H9 (cell line): ENCODE measurements around the gene STC2. TPM values are rescaled to one million over a fixed set of nuclear protein-coding genes. Genes with fewer than 3 reads are reported as not detected.

Source experiments
- DNase-seq: peaks from one replicate; pipeline ENCODE4 v3.0.0-alpha.2; 2017
- H2AFZ ChIP-seq: one replicate; pipeline ENCODE4 v1.6.1; 2013; ENCODE audit warnings: mild to moderate bottlenecking, low read length, control low read depth, moderate library complexity
- H2AK5ac ChIP-seq: 2 replicates; pipeline ENCODE4 v1.6.1; 2013; ENCODE audit warnings: low read length, control low read depth, mixed read lengths; ENCODE audit not compliant: insufficient read length
- H2BK120ac ChIP-seq: one replicate; pipeline ENCODE4 v1.6.1; 2013; ENCODE audit warnings: low read depth, mild to moderate bottlenecking, low read length, control low read depth, inconsistent platforms; ENCODE audit not compliant: poor library complexity, severe bottlenecking
- H2BK12ac ChIP-seq: 2 replicates; pipeline ENCODE4 v1.6.1; 2013; ENCODE audit warnings: low read length, control low read depth, mixed read lengths, low read depth; ENCODE audit not compliant: insufficient read length
- H2BK15ac ChIP-seq: 2 replicates; pipeline ENCODE4 v1.6.1; 2013; ENCODE audit warnings: low read depth, low read length, control low read depth
- H2BK20ac ChIP-seq: one replicate; pipeline ENCODE4 v1.6.1; 2013; ENCODE audit warnings: low read depth, mild to moderate bottlenecking, low read length, control low read depth, inconsistent platforms; ENCODE audit not compliant: poor library complexity, severe bottlenecking
- H2BK5ac ChIP-seq: 2 replicates; pipeline ENCODE4 v1.6.1; 2013; ENCODE audit warnings: low read length, control low read depth, mixed read lengths; ENCODE audit not compliant: insufficient read length
- H3K14ac ChIP-seq: 2 replicates; pipeline ENCODE4 v1.6.1; 2013; ENCODE audit warnings: low read length, control low read depth; ENCODE audit not compliant: insufficient read depth
- H3K18ac ChIP-seq: 2 replicates; pipeline ENCODE4 v1.6.1; 2013; ENCODE audit warnings: low read depth, mild to moderate bottlenecking, mixed read lengths, low read length, control low read depth; ENCODE audit not compliant: insufficient read length
- H3K23ac ChIP-seq: 2 replicates; pipeline ENCODE4 v1.6.1; 2013; ENCODE audit warnings: low read length, control low read depth, mixed read lengths, low read depth; ENCODE audit not compliant: insufficient read length
- H3K23me2 ChIP-seq: 2 replicates; pipeline ENCODE4 v1.6.1; 2013; ENCODE audit warnings: low read depth, mild to moderate bottlenecking, mixed read lengths, low read length, control low read depth; ENCODE audit not compliant: insufficient read length, poor library complexity, severe bottlenecking
- H3K27ac ChIP-seq: 2 replicates; pipeline ENCODE4 v1.5.1; 2013; ENCODE audit warnings: low read length, control low read depth, mixed read lengths, low read depth; ENCODE audit not compliant: insufficient read length
- H3K27me3 ChIP-seq: 2 replicates; pipeline ENCODE4 v1.6.1; 2013; ENCODE audit warnings: low read length, control low read depth, inconsistent platforms; ENCODE audit not compliant: insufficient read depth
- H3K4ac ChIP-seq: 2 replicates; pipeline ENCODE4 v1.6.1; 2013; ENCODE audit warnings: low read depth, mild to moderate bottlenecking, control low read depth, inconsistent platforms, low read length, moderate library complexity
- H3K4me1 ChIP-seq: 2 replicates; pipeline ENCODE4 v1.6.1; 2013; ENCODE audit warnings: low read length, control low read depth, inconsistent platforms; ENCODE audit not compliant: insufficient read depth
- H3K4me2 ChIP-seq: 2 replicates; pipeline ENCODE4 v1.6.1; 2013; ENCODE audit warnings: low read length, control low read depth, mixed read lengths; ENCODE audit not compliant: insufficient read length, insufficient read depth
- H3K56ac ChIP-seq: 2 replicates; pipeline ENCODE4 v1.6.1; 2013; ENCODE audit warnings: low read depth, mild to moderate bottlenecking, mixed read lengths, low read length, control low read depth; ENCODE audit not compliant: insufficient read length
- H3K79me1 ChIP-seq: 2 replicates; pipeline ENCODE4 v1.6.1; 2013; ENCODE audit warnings: low read depth, mild to moderate bottlenecking, moderate library complexity, low read length, control low read depth, inconsistent platforms; ENCODE audit not compliant: insufficient read depth, poor library complexity, severe bottlenecking
- H3K79me2 ChIP-seq: 2 replicates; pipeline ENCODE4 v1.6.1; 2013; ENCODE audit warnings: low read length, control low read depth, inconsistent platforms; ENCODE audit not compliant: insufficient read depth
- H3K9ac ChIP-seq: 2 replicates; pipeline ENCODE4 v1.6.1; 2013; ENCODE audit warnings: low read length, control low read depth, mixed read lengths; ENCODE audit not compliant: insufficient read length; ENCODE audit errors: extremely low read depth
- H3K9me3 ChIP-seq: one replicate; pipeline ENCODE4 v1.6.1; 2013; ENCODE audit warnings: low read depth, low read length, inconsistent platforms; ENCODE audit not compliant: control insufficient read depth
- H3T11ph ChIP-seq: one replicate; pipeline ENCODE4 v1.6.1; 2013; ENCODE audit warnings: mild to moderate bottlenecking, low read length, control low read depth, inconsistent platforms
- H4K20me1 ChIP-seq: one replicate; pipeline ENCODE4 v1.6.1; 2013; ENCODE audit not compliant: control insufficient read depth, insufficient read length, insufficient read depth
- H4K5ac ChIP-seq: 2 replicates; pipeline ENCODE4 v1.6.1; 2013; ENCODE audit warnings: low read depth, mild to moderate bottlenecking, mixed read lengths, low read length, control low read depth; ENCODE audit not compliant: insufficient read length
- H4K8ac ChIP-seq: replicated peaks from 2 replicates; pipeline ENCODE4 v1.6.1; 2013; ENCODE audit warnings: low read length, control low read depth, mixed read lengths, low read depth; ENCODE audit not compliant: insufficient read length
- H4K91ac ChIP-seq: 2 replicates; pipeline ENCODE4 v1.6.1; 2013; ENCODE audit warnings: low read depth, mild to moderate bottlenecking, moderate library complexity, mixed read lengths, low read length, control low read depth; ENCODE audit not compliant: insufficient read length
- H3K27ac Mint-ChIP-seq, 3 experiments: 2 replicates in 2 of 3; 3 replicates in 1 of 3; pipeline ENCODE4 v1.8.0; 2020 to 2021; ENCODE audit warnings: mixed read lengths in 3 of 3, mild to moderate bottlenecking in 1 of 3, moderate library complexity in 1 of 3
- H3K27me3 Mint-ChIP-seq: 2 replicates; pipeline ENCODE4 v1.8.0; 2021; ENCODE audit warnings: low read depth, mild to moderate bottlenecking, moderate library complexity, mixed read lengths
- H3K36me3 Mint-ChIP-seq, 3 experiments: 2 replicates in 2 of 3; 3 replicates in 1 of 3; pipeline ENCODE4 v1.8.0; 2020 to 2021; ENCODE audit warnings: low read depth in 3 of 3, mixed read lengths in 3 of 3; ENCODE audit not compliant: insufficient read depth in 1 of 3
- H3K4me1 Mint-ChIP-seq, 2 experiments: 2 replicates each; pipeline ENCODE4 v1.8.0; 2020; ENCODE audit warnings: mixed read lengths in 2 of 2
- H3K4me3 Mint-ChIP-seq, 2 experiments: 2 replicates in 1 of 2; 3 replicates in 1 of 2; pipeline ENCODE4 v1.8.0; 2020 to 2021; ENCODE audit warnings: mild to moderate bottlenecking in 2 of 2, mixed read lengths in 2 of 2, moderate library complexity in 1 of 2
- H3K9me3 Mint-ChIP-seq, 2 experiments: 2 replicates in 1 of 2; 3 replicates in 1 of 2; pipeline ENCODE4 v1.8.0; 2020; ENCODE audit warnings: mild to moderate bottlenecking in 2 of 2, mixed read lengths in 2 of 2, moderate library complexity in 1 of 2
- WGBS: extraction: QIAGEN DNeasy Blood & Tissue Kit; methylation state at CpG from one replicate; pipeline ENCODE4 v1.1.7; 2013; ENCODE audit warnings: missing lambda C conversion rate, low lambda C conversion rate, mixed read lengths; ENCODE audit not compliant: insufficient read length; ENCODE audit errors: extremely low coverage; 5-methylcytosine and 5-hydroxymethylcytosine counted together
- total RNA-seq: library from RNA; stranded (reverse); gene quantifications from 2 replicates; pipeline ENCODE4 v1.2.1, GENCODE V29; 2021
- TF ChIP-seq, protein P1 (sequence below): fragments of 200-600 bp; sonication (generic); conservative IDR thresholded peaks from 3 replicates; pipeline ENCODE4 v1.8.0; 2021; ENCODE audit warnings: antibody characterized with exemption, mild to moderate bottlenecking

The STC2 gene
- total RNA-seq, 1 experiment from 2014 or later, result 77.7 TPM

GRCh38 chr5:173293817-173294672 is 34.2 kb downstream of the STC2 start:
- no peak overlapping the region for H3T11ph ChIP-seq
- H3K27ac ChIP-seq, result no peak overlapping the region
- no peak overlapping the region for H3K23ac ChIP-seq
- H3K4ac ChIP-seq, result no peak overlapping the region
- no peaks in the 10 kb centered on the region for H3K27me3 ChIP-seq
- WGBS, result no CpG with 5 or more reads among the region's 37 CpGs
- H3K14ac ChIP-seq, result no peak overlapping the region
- H2BK15ac ChIP-seq, result no peak overlapping the region
- DNase-seq, result peak; percentile 84
- no peak overlapping the region for H4K5ac ChIP-seq
- no peak overlapping the region for H2AFZ ChIP-seq
- H3K9me3 ChIP-seq, result no peaks in the 10 kb centered on the region
- no peak overlapping the region for H3K56ac ChIP-seq
- H2BK20ac ChIP-seq, result no peak overlapping the region
- H4K20me1 ChIP-seq, result no peaks in the 10 kb centered on the region
- H2BK12ac ChIP-seq, result no peak overlapping the region
- H3K9ac ChIP-seq, result no peak overlapping the region
- Mint-ChIP-seq H3K4me3 (peak overlapping the region in 1 of 2 experiments; percentile 57; a peak in 4 of 5 replicates), H3K27me3 (peaks cover 30% of the 10 kb centered on the region), H3K27ac (peak overlapping the region in 1 of 3 experiments; percentile 74; a peak in 1 of 7 replicates), H3K4me1 (peaks cover 52 to 58% of the 10 kb centered on the region in 2 experiments), H3K36me3 (peaks cover 0 to 9% (median 3%) of the 10 kb centered on the region in 3 experiments; a peak in 4 of 7 replicates), H3K9me3 (peaks cover 0 to 11% of the 10 kb centered on the region in 2 experiments; a peak in 4 of 5 replicates)
- H3K18ac ChIP-seq, result no peak overlapping the region
- no peaks in the 10 kb centered on the region for H3K23me2 ChIP-seq
- TF ChIP-seq, protein P1, sequence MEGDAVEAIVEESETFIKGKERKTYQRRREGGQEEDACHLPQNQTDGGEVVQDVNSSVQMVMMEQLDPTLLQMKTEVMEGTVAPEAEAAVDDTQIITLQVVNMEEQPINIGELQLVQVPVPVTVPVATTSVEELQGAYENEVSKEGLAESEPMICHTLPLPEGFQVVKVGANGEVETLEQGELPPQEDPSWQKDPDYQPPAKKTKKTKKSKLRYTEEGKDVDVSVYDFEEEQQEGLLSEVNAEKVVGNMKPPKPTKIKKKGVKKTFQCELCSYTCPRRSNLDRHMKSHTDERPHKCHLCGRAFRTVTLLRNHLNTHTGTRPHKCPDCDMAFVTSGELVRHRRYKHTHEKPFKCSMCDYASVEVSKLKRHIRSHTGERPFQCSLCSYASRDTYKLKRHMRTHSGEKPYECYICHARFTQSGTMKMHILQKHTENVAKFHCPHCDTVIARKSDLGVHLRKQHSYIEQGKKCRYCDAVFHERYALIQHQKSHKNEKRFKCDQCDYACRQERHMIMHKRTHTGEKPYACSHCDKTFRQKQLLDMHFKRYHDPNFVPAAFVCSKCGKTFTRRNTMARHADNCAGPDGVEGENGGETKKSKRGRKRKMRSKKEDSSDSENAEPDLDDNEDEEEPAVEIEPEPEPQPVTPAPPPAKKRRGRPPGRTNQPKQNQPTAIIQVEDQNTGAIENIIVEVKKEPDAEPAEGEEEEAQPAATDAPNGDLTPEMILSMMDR, result peak; percentile 94
- no peak overlapping the region for H4K8ac ChIP-seq
- no peak overlapping the region for H2AK5ac ChIP-seq
- H2BK120ac ChIP-seq, result no peak overlapping the region
- H3K4me1 ChIP-seq, result no peaks in the 10 kb centered on the region; the same call in 1 of the 2 replicates
- H2BK5ac ChIP-seq, result no peak overlapping the region
- H3K79me1 ChIP-seq, result no peaks in the 10 kb centered on the region
- no peak overlapping the region for H3K4me2 ChIP-seq
- no peaks in the 10 kb centered on the region for H3K79me2 ChIP-seq
- H4K91ac ChIP-seq, result no peak overlapping the region
